HL-60/S4 treated with phorbol 12-myristate 13-acetate at 8.2 ng/mL for 4 days and 3 days (cell line): Measurements from ENCODE around the gene ZNF469.

Experiments
- in situ Hi-C: fragments of 300-500 bp; cut with MboI; formaldehyde crosslinking; loops from 2 replicates; pipeline ENCODE4 v1.15.0; 2022; ENCODE audit warnings: low sequenced_read_pairs

ZNF469 gene

GRCh38 chr16:88347656-88348376 is 34.9 kb upstream of the ZNF469 start:
- in situ Hi-C loops, result no loop called here

- in situ Hi-C loops, result no loop called here
Measured at GRCh38 chr16:88348377-88349152, 34.2 kb upstream of the ZNF469 start.

GRCh38 chr16:88349153-88349902 is 33.4 kb upstream of the ZNF469 start:
- in situ Hi-C loops, result no loop called here

GRCh38 chr16:88349903-88350900 is 32.6 kb upstream of the ZNF469 start:
- in situ Hi-C loops, result no loop called here

GRCh38 chr16:88350922-88351321 is 31.8 kb upstream of the ZNF469 start:
- in situ Hi-C loops, result no loop called here

GRCh38 chr16:88351491-88352101 is 31.2 kb upstream of the ZNF469 start:
- in situ Hi-C loops, result no loop called here

- in situ Hi-C loops, result no loop called here
Measured at GRCh38 chr16:88352261-88353200, 30.2 kb upstream of the ZNF469 start.

- in situ Hi-C loops, result no loop called here
Measured at GRCh38 chr16:88353232-88353631, 29.5 kb upstream of the ZNF469 start.

GRCh38 chr16:88353691-88354090 is 29.1 kb upstream of the ZNF469 start:
- in situ Hi-C loops, result no loop called here

GRCh38 chr16:88354229-88355092 is 28.3 kb upstream of the ZNF469 start:
- in situ Hi-C loops, result no loop called here

- in situ Hi-C loops, result no loop called here
Measured at GRCh38 chr16:88355093-88355388, 27.7 kb upstream of the ZNF469 start.

- in situ Hi-C loops, result no loop called here
Measured at GRCh38 chr16:88355389-88356123, 27.2 kb upstream of the ZNF469 start.

GRCh38 chr16:88356124-88356726 is 26.5 kb upstream of the ZNF469 start:
- in situ Hi-C loops, result no loop called here

- in situ Hi-C loops, result no loop called here
Measured at GRCh38 chr16:88356727-88357199, 26.0 kb upstream of the ZNF469 start.

- in situ Hi-C loops, result no loop called here
Measured at GRCh38 chr16:88357317-88358022, 25.3 kb upstream of the ZNF469 start.

- in situ Hi-C loops, result no loop called here
Measured at GRCh38 chr16:88358023-88358420, 24.7 kb upstream of the ZNF469 start.
